ENCODE measurements around the gene STAG1.

- no peak for TF ChIP-seq MAFG (CRISPR knock-in tag; IDR thresholded peaks at IDR 0.05)
- no peak for TF ChIP-seq SMARCC2 (IDR thresholded peaks at IDR 0.05)
- TF ChIP-seq KDM1A (CRISPR knock-in tag; IDR thresholded peaks at IDR 0.05), result no peak
- no peak for TF ChIP-seq MXI1 (IDR thresholded peaks at IDR 0.05; ENCODE audit: borderline replicate concordance, low read depth, low read length)
- TF ChIP-seq SETDB1 (CRISPR knock-in tag; IDR thresholded peaks at IDR 0.05; ENCODE audit: borderline replicate concordance), result no peak
- TF ChIP-seq, protein P1, sequence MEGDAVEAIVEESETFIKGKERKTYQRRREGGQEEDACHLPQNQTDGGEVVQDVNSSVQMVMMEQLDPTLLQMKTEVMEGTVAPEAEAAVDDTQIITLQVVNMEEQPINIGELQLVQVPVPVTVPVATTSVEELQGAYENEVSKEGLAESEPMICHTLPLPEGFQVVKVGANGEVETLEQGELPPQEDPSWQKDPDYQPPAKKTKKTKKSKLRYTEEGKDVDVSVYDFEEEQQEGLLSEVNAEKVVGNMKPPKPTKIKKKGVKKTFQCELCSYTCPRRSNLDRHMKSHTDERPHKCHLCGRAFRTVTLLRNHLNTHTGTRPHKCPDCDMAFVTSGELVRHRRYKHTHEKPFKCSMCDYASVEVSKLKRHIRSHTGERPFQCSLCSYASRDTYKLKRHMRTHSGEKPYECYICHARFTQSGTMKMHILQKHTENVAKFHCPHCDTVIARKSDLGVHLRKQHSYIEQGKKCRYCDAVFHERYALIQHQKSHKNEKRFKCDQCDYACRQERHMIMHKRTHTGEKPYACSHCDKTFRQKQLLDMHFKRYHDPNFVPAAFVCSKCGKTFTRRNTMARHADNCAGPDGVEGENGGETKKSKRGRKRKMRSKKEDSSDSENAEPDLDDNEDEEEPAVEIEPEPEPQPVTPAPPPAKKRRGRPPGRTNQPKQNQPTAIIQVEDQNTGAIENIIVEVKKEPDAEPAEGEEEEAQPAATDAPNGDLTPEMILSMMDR (CRISPR knock-in tag; IDR thresholded peaks at IDR 0.05), result no peak
Measured at GRCh38 chr3:136381051-136381450, 371.1 kb downstream of the STAG1 start.

Measured in HepG2 (cell line).